Skeletal muscle tissue (tissue), 4 donors: ENCODE data around the gene COL8A1. TPM values are rescaled to one million over a fixed set of nuclear protein-coding genes. Genes with fewer than 3 reads are reported as not detected.
A peak's percentile ranks its signal among the peaks of the same experiment; 100 is the strongest.

Experiments used
- H3K27ac ChIP-seq: one replicate; pipeline ENCODE4 v1.7.0; 2013; ENCODE audit warnings: mild to moderate bottlenecking, low read depth, low read length, inconsistent platforms
- H3K27me3 ChIP-seq, 3 donors: one replicate each; pipeline ENCODE4 v1.7.0; 2013; ENCODE audit warnings: low read length in 3 of 3; ENCODE audit not compliant: control insufficient read depth in 3 of 3, insufficient read depth in 3 of 3
- H3K36me3 ChIP-seq, 3 donors: one replicate each; pipeline ENCODE4 v1.7.0; 2013; ENCODE audit warnings: low read length in 3 of 3; ENCODE audit not compliant: control insufficient read depth in 3 of 3, insufficient read depth in 3 of 3
- H3K4me1 ChIP-seq, 3 donors: one replicate each; pipeline ENCODE4 v1.7.0; 2013; ENCODE audit warnings: low read length in 3 of 3, mild to moderate bottlenecking in 3 of 3; ENCODE audit not compliant: control insufficient read depth in 3 of 3, insufficient read depth in 3 of 3
- H3K4me3 ChIP-seq, 3 donors: one replicate each; pipeline ENCODE4 v1.7.0; 2013; ENCODE audit warnings: low read length in 3 of 3
- H3K9ac ChIP-seq, 3 donors: one replicate each; pipeline ENCODE4 v1.7.0; 2013; ENCODE audit warnings: low read length in 3 of 3, mild to moderate bottlenecking in 3 of 3, moderate library complexity in 2 of 3, low read depth in 1 of 3
- H3K9me3 ChIP-seq, 3 donors: one replicate each; pipeline ENCODE4 v1.7.0; 2013; ENCODE audit warnings: low read length in 3 of 3; ENCODE audit not compliant: control insufficient read depth in 3 of 3
- total RNA-seq: library from RNA; depleted of rRNA; stranded (reverse); fragments of >200 nt; gene quantifications from one replicate; pipeline ENCODE4 v1.2.3, GENCODE V29; 2014
- donor health status: Osteomylitis.

COL8A1 gene
- total RNA-seq, 1 donor from 2014 or later, result 1.6 TPM

DNA sequence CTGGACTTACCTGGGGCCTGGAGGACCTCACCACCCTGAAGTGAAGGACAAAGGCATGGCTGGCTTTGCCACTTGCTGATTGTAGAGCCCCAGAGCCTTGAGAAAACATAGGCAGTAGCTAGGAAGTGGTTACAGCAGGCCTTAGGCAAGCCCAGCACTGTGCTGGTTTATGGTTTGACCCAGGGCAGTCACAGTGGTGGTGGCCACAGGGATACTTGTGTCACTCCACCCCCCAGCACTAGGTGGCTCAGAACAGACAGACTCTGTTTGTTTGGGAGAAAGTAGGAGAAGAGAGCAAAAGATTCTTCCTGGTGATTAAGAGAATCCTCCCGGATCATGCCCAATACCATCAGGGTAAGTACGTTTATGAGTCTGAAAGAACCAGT is 13.2 kb upstream of the COL8A1 start:
- no peak overlapping the region for H3K4me3 ChIP-seq
- H3K27me3 ChIP-seq, result no peaks in the 10 kb centered on the region
- no peak overlapping the region for H3K9ac ChIP-seq
- H3K27ac ChIP-seq, result no peak overlapping the region
- no peaks in the 10 kb centered on the region for H3K36me3 ChIP-seq
- H3K9me3 ChIP-seq, result no peaks in the 10 kb centered on the region
- no peaks in the 10 kb centered on the region for H3K4me1 ChIP-seq

DNA sequence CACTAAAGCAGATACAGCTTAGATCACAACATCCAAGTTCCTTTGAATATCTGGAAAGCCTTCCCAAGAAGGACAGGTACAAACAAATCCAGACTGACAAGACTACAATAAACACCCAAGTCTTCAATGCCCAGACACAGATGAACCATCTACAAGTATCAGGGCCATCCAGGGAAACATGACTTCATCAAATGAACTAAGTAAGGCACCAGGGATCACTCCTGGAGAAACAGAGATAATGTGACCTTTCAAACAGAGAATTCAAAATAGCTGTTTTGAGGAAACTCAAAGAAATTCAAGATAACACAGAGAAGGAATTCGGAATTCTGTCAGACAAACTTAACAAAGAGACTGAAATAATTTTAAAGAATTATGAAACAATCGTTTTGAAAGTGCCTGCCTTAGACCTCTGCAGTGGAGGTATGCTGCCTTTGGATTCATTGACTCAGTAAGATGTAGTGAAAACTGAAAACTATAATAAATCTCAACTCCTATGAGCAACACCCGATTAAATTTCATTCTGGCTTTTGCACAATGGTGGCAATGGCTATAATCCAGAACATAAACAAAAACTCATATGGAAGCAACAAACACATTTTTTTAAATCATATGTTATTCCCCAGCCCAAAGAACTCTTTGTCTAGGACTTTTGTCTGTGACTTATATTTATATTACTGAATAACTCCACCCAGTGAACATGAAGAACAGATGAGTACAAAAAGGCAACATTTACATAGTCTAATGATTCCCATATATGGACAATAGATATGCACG is 12.6 kb upstream of the COL8A1 start:
- H3K4me3 ChIP-seq, result no peak overlapping the region
- no peaks in the 10 kb centered on the region for H3K36me3 ChIP-seq
- no peaks in the 10 kb centered on the region for H3K9me3 ChIP-seq
- H3K27me3 ChIP-seq, result no peaks in the 10 kb centered on the region
- no peak overlapping the region for H3K9ac ChIP-seq
- no peaks in the 10 kb centered on the region for H3K4me1 ChIP-seq
- H3K27ac ChIP-seq, result no peak overlapping the region

DNA sequence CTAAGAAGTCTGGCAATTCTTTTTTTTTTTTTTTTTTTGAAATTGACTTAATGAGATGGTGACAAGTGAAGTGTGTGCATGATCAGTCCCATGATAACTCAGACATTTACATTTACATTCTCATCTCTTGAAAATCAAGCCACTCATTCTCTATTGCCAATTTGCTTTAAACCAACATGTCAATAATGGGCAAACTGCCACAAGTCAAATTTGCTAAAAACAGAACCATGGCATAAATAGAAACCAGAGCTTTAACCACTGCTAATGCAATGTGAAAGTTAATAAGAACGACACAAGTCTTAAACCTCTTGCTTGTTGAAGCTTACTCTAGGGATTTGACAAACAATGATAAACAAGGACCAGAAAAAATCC is 12.0 kb upstream of the COL8A1 start:
- H3K9ac ChIP-seq, result no peak overlapping the region
- no peaks in the 10 kb centered on the region for H3K4me1 ChIP-seq
- H3K27me3 ChIP-seq, result no peaks in the 10 kb centered on the region
- H3K27ac ChIP-seq, result no peak overlapping the region
- no peak overlapping the region for H3K4me3 ChIP-seq
- H3K9me3 ChIP-seq, result no peaks in the 10 kb centered on the region
- H3K36me3 ChIP-seq, result no peaks in the 10 kb centered on the region

DNA sequence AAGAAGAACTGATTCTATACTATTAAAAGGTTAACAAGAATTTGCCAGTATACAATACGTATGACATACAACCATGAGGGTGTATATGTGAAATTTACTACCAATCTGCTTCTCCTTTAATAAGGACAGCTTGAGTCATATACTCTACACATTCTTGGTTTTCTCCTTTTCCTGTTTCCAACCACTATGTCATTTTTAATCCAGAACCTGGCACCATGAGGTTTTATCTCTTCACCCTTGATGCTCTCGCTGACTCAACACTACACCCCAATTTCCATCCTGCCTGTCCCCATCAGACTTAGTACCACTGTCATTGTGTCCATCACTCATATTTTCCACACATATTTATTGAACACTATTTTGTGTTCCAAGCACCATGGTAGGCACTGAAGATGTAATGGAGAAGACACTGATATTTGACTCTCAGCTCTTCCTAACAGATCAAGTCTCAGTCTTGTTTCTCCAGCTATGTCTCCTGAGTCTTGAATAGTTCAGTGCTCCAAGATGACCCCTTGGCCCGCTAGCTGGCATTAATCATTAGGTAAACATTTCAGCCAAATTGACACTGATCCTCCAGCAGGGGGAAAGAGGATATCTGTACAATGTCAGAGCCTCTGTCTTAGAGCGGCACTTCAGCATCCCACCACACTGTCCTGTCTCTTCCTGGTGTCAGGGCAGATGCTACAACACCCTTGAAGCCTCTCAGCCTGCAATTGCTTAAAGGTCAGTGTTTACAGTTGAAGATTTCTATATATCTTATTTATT is 11.2 kb upstream of the COL8A1 start:
- Histone ChIP-seq H3K27ac (no peak overlapping the region), H3K9ac (no peak overlapping the region), H3K9me3 (no peaks in the 10 kb centered on the region), H3K4me1 (no peaks in the 10 kb centered on the region), H3K36me3 (no peaks in the 10 kb centered on the region), H3K27me3 (peaks cover 0 to 2% (median 0%) of the 10 kb centered on the region in 3 donors), H3K4me3 (no peak overlapping the region)

DNA sequence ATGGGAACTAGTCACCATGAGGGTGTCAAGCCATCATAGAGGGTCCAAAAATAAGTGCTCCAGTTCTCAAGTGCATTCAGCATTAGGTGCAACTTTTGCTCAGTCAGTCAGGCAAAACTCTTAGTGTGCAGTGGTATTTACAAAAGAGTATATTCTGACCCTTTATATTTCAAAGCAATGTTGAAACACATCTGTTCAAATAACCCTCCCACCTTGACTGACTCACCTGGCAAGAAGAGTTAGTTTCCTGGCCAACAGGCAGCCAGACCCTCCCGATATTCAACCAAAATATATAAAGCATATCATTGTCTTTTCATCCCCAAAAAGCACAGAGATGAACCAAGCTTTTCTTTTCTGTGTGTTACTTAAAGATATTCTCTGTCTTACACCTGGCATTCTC is 7.6 kb upstream of the COL8A1 start:
- Histone ChIP-seq H3K4me1 (no peaks in the 10 kb centered on the region), H3K27ac (no peak overlapping the region), H3K36me3 (no peaks in the 10 kb centered on the region), H3K4me3 (no peak overlapping the region), H3K27me3 (peaks cover 7 to 16% (median 10%) of the 10 kb centered on the region in 3 donors), H3K9me3 (no peaks in the 10 kb centered on the region), H3K9ac (no peak overlapping the region)

DNA sequence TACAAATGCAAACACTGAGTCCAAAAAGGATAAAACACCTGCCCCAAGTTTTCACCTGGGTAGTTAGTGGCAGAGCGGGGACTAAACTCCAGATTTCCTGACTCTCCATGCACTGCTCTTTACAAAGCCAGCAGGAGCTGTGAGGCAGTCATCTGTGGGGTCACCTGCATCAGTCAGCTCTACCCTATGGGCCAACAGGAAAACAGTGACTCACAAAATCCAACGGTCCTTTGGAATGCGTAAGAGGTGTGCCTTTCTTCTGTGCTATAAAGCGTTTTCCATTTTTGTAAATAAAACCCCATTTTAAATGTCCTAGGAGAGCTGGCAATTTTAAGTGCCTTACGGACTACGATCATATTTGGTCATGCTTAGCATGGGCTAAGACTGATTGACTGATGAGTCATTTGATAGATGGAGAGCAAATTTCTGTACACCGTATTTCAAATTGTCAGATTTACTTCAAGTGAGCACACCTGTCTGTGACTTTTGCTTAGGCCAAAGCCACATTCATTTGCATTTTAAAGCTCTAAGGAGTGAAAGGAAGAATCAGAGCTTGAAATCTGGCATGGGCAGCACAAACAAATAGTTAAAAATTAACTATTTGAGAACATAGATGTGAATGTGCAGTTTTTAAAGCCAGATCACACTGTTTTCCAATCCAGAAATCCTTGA is 4.4 kb upstream of the COL8A1 start:
- Histone ChIP-seq H3K36me3 (no peaks in the 10 kb centered on the region), H3K4me1 (peaks cover 9 to 14% (median 10%) of the 10 kb centered on the region in 3 donors), H3K4me3 (no peak overlapping the region), H3K9ac (no peak overlapping the region), H3K27me3 (peaks cover 17 to 34% (median 31%) of the 10 kb centered on the region in 3 donors), H3K27ac (no peak overlapping the region), H3K9me3 (no peaks in the 10 kb centered on the region)

DNA sequence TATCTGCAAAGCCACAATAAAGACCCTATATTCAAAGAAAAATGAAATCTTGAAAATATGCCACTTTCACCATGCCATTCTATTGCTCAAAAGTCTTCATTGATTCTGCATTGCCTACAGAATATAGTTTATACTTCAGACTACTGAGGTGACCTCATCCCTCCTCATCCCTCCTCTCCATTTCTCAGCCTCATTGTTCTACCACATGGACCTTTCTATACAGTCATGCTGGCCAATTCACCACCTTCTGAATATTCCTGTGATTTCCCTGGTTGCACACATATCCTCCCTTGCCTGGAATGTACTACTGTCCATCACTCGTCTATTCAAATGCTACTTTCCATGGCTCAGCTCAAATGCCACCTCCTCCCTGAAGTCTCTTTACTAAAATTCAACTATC is 3.5 kb upstream of the COL8A1 start:
- H3K27ac ChIP-seq, result no peak overlapping the region
- no peaks in the 10 kb centered on the region for H3K9me3 ChIP-seq
- peaks cover 9 to 14% (median 10%) of the 10 kb centered on the region in 3 donors for H3K4me1 ChIP-seq
- peaks cover 17 to 36% (median 34%) of the 10 kb centered on the region in 3 donors for H3K27me3 ChIP-seq
- H3K36me3 ChIP-seq, result no peaks in the 10 kb centered on the region
- no peak overlapping the region for H3K9ac ChIP-seq
- no peak overlapping the region for H3K4me3 ChIP-seq

DNA sequence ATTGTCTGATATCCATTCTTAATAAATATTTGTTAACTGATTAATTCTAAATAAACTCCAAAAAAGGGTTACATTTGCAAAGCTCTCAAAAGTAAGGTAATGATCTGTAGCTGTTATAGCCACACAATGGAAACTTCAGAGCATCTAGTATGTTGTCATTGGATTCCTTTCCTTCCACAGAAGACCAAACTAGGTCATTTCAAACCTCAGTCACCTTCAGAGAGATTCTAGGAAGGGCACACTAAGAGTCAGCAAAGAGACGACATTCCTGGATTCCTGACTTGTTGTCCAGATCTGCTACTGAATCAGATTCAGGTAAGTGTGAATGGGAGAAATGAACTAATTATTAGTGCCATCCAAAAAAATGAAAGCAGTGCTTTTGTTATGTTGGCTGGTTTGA is 3.0 kb upstream of the COL8A1 start:
- no peak overlapping the region for H3K4me3 ChIP-seq
- peaks cover 9 to 14% (median 10%) of the 10 kb centered on the region in 3 donors for H3K4me1 ChIP-seq
- peaks cover 17 to 36% (median 34%) of the 10 kb centered on the region in 3 donors for H3K27me3 ChIP-seq
- H3K9ac ChIP-seq, result no peak overlapping the region
- H3K9me3 ChIP-seq, result no peaks in the 10 kb centered on the region
- H3K36me3 ChIP-seq, result no peaks in the 10 kb centered on the region
- H3K27ac ChIP-seq, result no peak overlapping the region

DNA sequence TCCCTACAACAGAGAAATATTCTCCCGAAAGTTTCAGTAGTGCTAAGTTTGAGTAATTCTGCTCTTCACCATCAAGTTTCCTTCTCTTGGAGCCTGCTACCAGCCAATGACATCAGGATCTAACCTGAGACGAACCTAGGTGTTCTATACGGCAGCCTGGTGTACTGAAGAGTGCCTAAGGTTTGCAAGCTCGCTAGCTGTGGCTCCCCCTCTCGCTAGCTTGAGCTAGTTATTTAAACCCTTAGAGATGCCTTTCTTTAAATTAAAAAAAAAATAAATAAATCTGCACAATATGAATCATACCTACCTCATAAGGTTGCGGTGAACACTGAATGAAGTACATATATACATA is 1.4 kb upstream of the COL8A1 start:
- Histone ChIP-seq H3K9me3 (no peaks in the 10 kb centered on the region), H3K27ac (peak overlapping the region; percentile 42), H3K27me3 (peaks cover 17 to 38% (median 34%) of the 10 kb centered on the region in 3 donors), H3K36me3 (no peaks in the 10 kb centered on the region), H3K4me3 (peak overlapping the region; percentile 23 to 75 (median 47)), H3K4me1 (peaks cover 9 to 14% (median 10%) of the 10 kb centered on the region in 3 donors), H3K9ac (no peak overlapping the region)
